Measurements from ENCODE around the gene PDSS2. TPM values are rescaled to one million over a fixed set of nuclear protein-coding genes. Genes with fewer than 3 reads are reported as not detected.
"Not testable (repeated sequence)": the region's sequence is repeated elsewhere in the genome, so short reads cannot be mapped to it uniquely, and the experiment has no call there.

PDSS2 gene
- total RNA-seq, 1 experiment from 2014 or later = 16.1 TPM

DNA sequence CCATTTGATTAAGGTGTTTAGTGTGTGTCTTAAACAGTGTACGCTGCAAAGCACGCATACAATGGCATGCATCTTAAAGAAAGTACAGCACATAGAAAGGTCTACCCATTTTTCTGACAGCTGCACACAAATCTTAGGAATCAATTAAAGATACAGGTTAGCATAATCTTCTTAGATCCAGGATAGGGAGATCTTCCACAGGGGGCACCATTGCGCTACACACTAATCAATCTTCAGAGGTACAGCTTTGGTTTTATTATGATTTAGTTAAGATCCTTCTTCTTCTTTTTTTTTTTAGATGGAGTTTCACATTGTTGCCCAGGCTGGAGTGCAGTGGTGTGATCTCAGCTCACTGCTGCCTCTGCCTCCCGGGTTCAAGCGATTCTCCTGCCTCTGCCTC, 280.4 kb downstream of the PDSS2 start:
- peak; percentile 29 for DNase-seq (ENCODE audit: low spot score)
- Histone ChIP-seq H3K36me3 (ENCODE audit: insufficient read depth, low read length, poor library complexity, severe bottlenecking) (no peaks in the 10 kb centered on the region), H3K4me1 (ENCODE audit: insufficient read depth, low read length, poor library complexity, severe bottlenecking) (no peaks in the 10 kb centered on the region), H3K27ac (ENCODE audit: low read depth, low read length, poor library complexity, severe bottlenecking) (no peak overlapping the region), H3K27me3 (replicated peaks; ENCODE audit: insufficient read depth, low read depth, low read length, poor library complexity) (no peaks in the 10 kb centered on the region), H3K4me3 (ENCODE audit: low read depth, low read length, poor library complexity, severe bottlenecking) (no peak overlapping the region), H3K9me3 (ENCODE audit: low read depth, low read length, poor library complexity, severe bottlenecking) (no peaks in the 10 kb centered on the region)
- ChIA-PET CTCF (interaction anchor here (0.6 kb wide), 1 partner anchor 405 kb away, joined by 6 read pairs; no protein-coding TSS in a partner anchor), POLR2A (ENCODE audit: low non-redundant PET) (interaction anchor here (0.6 to 0.7 kb wide), 2 partner anchors 38 to 344 kb away, joined by 4 to 9 read pairs; no protein-coding TSS in a partner anchor)
- TF ChIP-seq EZH2 (IDR thresholded peaks at IDR 0.05; ENCODE audit: borderline replicate concordance, low read depth, low read length, poor library complexity, severe bottlenecking) = no peak
- TF ChIP-seq CTCF (conservative IDR thresholded peaks at IDR 0.05; ENCODE audit: low read depth, low read length) = peak; percentile 50
- BruUV-seq (replicated peaks) = no TSS peak
- intact Hi-C loops (cut with micrococcal nuclease; ENCODE audit: unreplicated experiment) = loop anchor here (5.0 kb wide), 1 partner anchor 478 kb away; no protein-coding TSS in a partner anchor

- ChIA-PET CTCF (no interaction called here), POLR2A (ENCODE audit: low non-redundant PET) (no interaction called here)
- no TSS peak for BruUV-seq (replicated peaks)
- no peak for DNase-seq (ENCODE audit: low spot score)
- H3K4me1 ChIP-seq (ENCODE audit: insufficient read depth, low read length, poor library complexity, severe bottlenecking) = no peaks in the 10 kb centered on the region
- no peak for TF ChIP-seq CTCF (conservative IDR thresholded peaks at IDR 0.05; ENCODE audit: low read depth, low read length)
- no peak for TF ChIP-seq EZH2 (IDR thresholded peaks at IDR 0.05; ENCODE audit: borderline replicate concordance, low read depth, low read length, poor library complexity, severe bottlenecking)
- H3K27ac ChIP-seq (ENCODE audit: low read depth, low read length, poor library complexity, severe bottlenecking) = no peak overlapping the region
- H3K27me3 ChIP-seq (replicated peaks; ENCODE audit: insufficient read depth, low read depth, low read length, poor library complexity) = no peaks in the 10 kb centered on the region
- H3K9me3 ChIP-seq (ENCODE audit: low read depth, low read length, poor library complexity, severe bottlenecking) = no peaks in the 10 kb centered on the region
- intact Hi-C loops (cut with micrococcal nuclease; ENCODE audit: unreplicated experiment) = no loop called here
- no peak overlapping the region for H3K4me3 ChIP-seq (ENCODE audit: low read depth, low read length, poor library complexity, severe bottlenecking)
- no peaks in the 10 kb centered on the region for H3K36me3 ChIP-seq (ENCODE audit: insufficient read depth, low read length, poor library complexity, severe bottlenecking)
Measured at GRCh38 chr6:107173779-107174178, 285.6 kb downstream of the PDSS2 start.

DNA sequence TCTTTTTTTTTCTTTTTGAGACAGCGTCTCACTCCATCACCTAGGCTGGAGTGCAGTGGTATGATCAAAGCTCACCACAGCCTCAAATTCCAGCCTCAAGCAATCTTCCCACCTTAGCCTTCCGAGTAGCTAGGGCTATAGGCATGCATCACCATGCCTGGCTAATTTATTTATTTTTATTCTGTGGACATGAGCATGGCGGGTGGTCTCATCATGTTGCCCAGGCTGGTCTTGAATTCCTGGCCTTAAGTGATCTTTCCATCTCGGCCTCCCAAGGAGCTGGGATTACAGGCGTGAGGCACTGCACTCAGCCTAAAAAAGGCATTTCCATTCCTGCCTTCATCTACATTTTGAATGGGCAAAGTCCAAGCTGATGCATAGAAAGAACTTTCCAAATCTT, 287.9 kb downstream of the PDSS2 start:
- BruUV-seq (replicated peaks) = no TSS peak
- DNase-seq (ENCODE audit: low spot score) = no peak

DNA sequence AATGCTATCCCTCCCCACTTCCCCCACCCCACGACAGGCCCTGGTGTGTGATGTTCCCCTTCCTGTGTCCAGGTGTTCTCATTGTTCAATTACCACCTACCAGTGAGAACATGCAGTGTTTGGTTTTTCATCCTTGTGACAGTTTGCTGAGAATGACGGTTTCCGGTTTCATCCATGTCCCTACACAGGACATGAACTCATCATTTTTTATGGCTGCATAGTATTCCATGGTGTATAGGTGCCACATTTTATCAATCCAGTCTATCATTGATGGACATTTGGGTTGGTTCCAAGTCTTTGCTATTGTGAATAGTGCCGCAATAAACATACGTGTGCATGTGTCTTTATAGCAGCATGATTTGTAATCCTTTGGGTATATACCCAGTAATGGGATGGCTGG, 295.1 kb downstream of the PDSS2 start:
- H3K27me3 ChIP-seq (replicated peaks; ENCODE audit: insufficient read depth, low read depth, low read length, poor library complexity); intact Hi-C loops (cut with micrococcal nuclease; ENCODE audit: unreplicated experiment); DNase-seq (ENCODE audit: low spot score); BruUV-seq (replicated peaks); H3K4me3 ChIP-seq (ENCODE audit: low read depth, low read length, poor library complexity, severe bottlenecking); H3K27ac ChIP-seq (ENCODE audit: low read depth, low read length, poor library complexity, severe bottlenecking); H3K9me3 ChIP-seq (ENCODE audit: low read depth, low read length, poor library complexity, severe bottlenecking); POLR2A ChIA-PET (ENCODE audit: low non-redundant PET); CTCF ChIA-PET; H3K36me3 ChIP-seq (ENCODE audit: insufficient read depth, low read length, poor library complexity, severe bottlenecking); H3K4me1 ChIP-seq (ENCODE audit: insufficient read depth, low read length, poor library complexity, severe bottlenecking): not testable (repeated sequence)

More for the DNA sequence above, 287.9 kb downstream of the PDSS2 start:
- H3K27me3 ChIP-seq (replicated peaks; ENCODE audit: insufficient read depth, low read depth, low read length, poor library complexity) = no peaks in the 10 kb centered on the region
- no peaks in the 10 kb centered on the region for H3K36me3 ChIP-seq (ENCODE audit: insufficient read depth, low read length, poor library complexity, severe bottlenecking)
- no peak for TF ChIP-seq EZH2 (IDR thresholded peaks at IDR 0.05; ENCODE audit: borderline replicate concordance, low read depth, low read length, poor library complexity, severe bottlenecking)
- TF ChIP-seq CTCF (conservative IDR thresholded peaks at IDR 0.05; ENCODE audit: low read depth, low read length) = no peak
- intact Hi-C loops (cut with micrococcal nuclease; ENCODE audit: unreplicated experiment) = no loop called here
- ChIA-PET CTCF (no interaction called here), POLR2A (ENCODE audit: low non-redundant PET) (no interaction called here)
- H3K4me3 ChIP-seq (ENCODE audit: low read depth, low read length, poor library complexity, severe bottlenecking) = no peak overlapping the region
- no peaks in the 10 kb centered on the region for H3K4me1 ChIP-seq (ENCODE audit: insufficient read depth, low read length, poor library complexity, severe bottlenecking)
- no peaks in the 10 kb centered on the region for H3K9me3 ChIP-seq (ENCODE audit: low read depth, low read length, poor library complexity, severe bottlenecking)
- no peak overlapping the region for H3K27ac ChIP-seq (ENCODE audit: low read depth, low read length, poor library complexity, severe bottlenecking)
